Mucosa of descending colon (tissue), 3 donors: ENCODE measurements around the gene ODF2L. TPM values are rescaled to one million over a fixed set of nuclear protein-coding genes. Genes with fewer than 3 reads are reported as not detected.

Source experiments
- ATAC-seq: fragments of 200-7000 bp; cut with Tn5 transposase; one replicate; pipeline ENCODE4 v1.9.1; 2020; ENCODE audit warnings: mild to moderate bottlenecking, moderate library complexity
- DNase-seq, 3 donors: peaks; one replicate each; pipeline ENCODE4 v3.0.0-alpha.2; 2020
- H3K36me3 ChIP-seq: fragments of 200-600 bp; one replicate; pipeline ENCODE4 v1.8.0; 2021; ENCODE audit warnings: low read depth, mild to moderate bottlenecking
- H3K4me1 ChIP-seq: fragments of 200-600 bp; one replicate; pipeline ENCODE4 v1.8.0; 2021; ENCODE audit warnings: low read depth, mild to moderate bottlenecking
- H3K4me3 ChIP-seq: fragments of 200-600 bp; one replicate; pipeline ENCODE4 v1.8.0; 2021; ENCODE audit warnings: mild to moderate bottlenecking
- H3K9me3 ChIP-seq: fragments of 200-600 bp; one replicate; pipeline ENCODE4 v1.8.0; 2021; ENCODE audit warnings: mild to moderate bottlenecking
- CTCF ChIP-seq: fragments of 200-600 bp; IDR thresholded peaks from one replicate; pipeline ENCODE4 v1.8.0; 2022; ENCODE audit warnings: antibody characterized with exemption, mild to moderate bottlenecking
- intact Hi-C, 2 donors: fragments of 100-400 bp; cut with DNase I in 1 of 2; cut with micrococcal nuclease in 1 of 2; formaldehyde crosslinking; loops; one replicate each; pipeline versions ENCODE4 v1.11.0 to v1.11.1; 2022; cut with DNase I, micrococcal nuclease
- total RNA-seq, 3 donors: library from RNA; stranded (reverse); fragmentation: NEBNext Ultra II Directional in 2 of 3; extraction: Animal tissue kit (Norgen Biotek cat#: 25700) in 2 of 3; gene quantifications; one replicate each; pipeline versions ENCODE4 v1.2.1 to v1.2.4, GENCODE V29; 2021 to 2023
- donor health status: DM: no; HTN: no; CAD: no; lungs with moderate emphysema.
- donor health status: DM: no; HTN: no; CAD: no.
- donor health status: DM: no; HTN: yes; CAD: no.

Gene ODF2L
- total RNA-seq, 3 donors from 2014 or later: 23.1 to 41.9 (median 40.8) TPM

DNA sequence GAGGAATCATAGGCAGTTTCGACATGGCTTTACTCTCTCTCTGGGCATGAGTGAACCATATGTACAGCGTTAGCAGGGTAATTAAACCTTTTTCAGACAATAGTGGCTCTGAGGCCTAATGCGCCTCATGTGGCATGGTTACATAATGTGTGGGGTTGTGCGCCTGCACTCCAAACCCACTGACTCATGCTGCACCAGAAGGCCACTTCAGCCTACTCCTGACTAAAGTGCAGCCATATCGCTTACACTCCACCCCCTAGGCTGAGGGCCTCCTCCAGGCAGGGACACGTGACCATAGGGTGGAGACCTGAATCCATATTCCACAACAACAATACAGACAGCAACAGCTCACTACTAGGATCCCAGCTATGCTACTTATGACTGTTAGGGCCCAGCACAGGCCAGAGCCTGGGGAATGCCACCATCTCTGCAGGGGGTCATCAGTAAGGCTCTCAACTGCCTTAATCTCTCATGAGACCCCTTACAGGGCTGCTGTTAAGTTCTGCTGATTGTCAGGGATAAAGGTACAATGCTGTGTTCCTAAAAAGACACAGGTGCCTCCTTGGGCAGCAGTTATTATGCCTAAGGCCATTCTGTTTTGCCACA, 13.4 kb upstream of the ODF2L start:
- no peaks in the 10 kb centered on the region for H3K4me1 ChIP-seq
- TF ChIP-seq CTCF: no peak
- no peak for DNase-seq
- ATAC-seq: peak; percentile 76
- no peak overlapping the region for H3K4me3 ChIP-seq
- H3K9me3 ChIP-seq: no peaks in the 10 kb centered on the region
- H3K36me3 ChIP-seq: no peaks in the 10 kb centered on the region
- intact Hi-C loops: no loop called here

DNA sequence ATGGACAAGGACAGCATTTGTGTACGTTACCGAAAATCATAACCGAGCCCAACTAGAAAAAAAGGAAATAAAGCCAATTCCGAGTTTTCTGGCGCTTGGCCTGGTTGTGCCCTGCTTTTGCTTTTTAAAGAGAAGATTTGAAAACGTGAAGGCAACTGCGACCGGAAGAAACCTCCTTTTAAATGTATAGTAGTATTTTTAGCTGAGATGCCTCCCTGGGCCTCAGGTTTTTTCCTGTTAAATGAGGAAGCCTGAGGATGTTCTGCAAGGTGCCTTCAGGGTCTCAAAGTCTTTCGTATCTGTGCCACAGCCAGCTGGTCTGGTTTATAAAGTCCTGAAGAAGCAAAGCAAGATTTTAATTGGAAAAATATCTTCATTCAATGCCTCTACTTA, 371 bp upstream of the ODF2L start:
- peak; percentile 23 for ATAC-seq
- no peak for TF ChIP-seq CTCF
- H3K9me3 ChIP-seq: no peaks in the 10 kb centered on the region
- DNase-seq: no peak
- no peaks in the 10 kb centered on the region for H3K4me1 ChIP-seq
- H3K4me3 ChIP-seq: peak overlapping the region; percentile 64
- no peaks in the 10 kb centered on the region for H3K36me3 ChIP-seq
- intact Hi-C loops: no loop called here

- no peaks in the 10 kb centered on the region for H3K9me3 ChIP-seq
- H3K4me1 ChIP-seq: no peaks in the 10 kb centered on the region
- no peak for ATAC-seq
- H3K36me3 ChIP-seq: no peaks in the 10 kb centered on the region
- no peak overlapping the region for H3K4me3 ChIP-seq
- TF ChIP-seq CTCF: no peak
- intact Hi-C loops: no loop called here
- no peak for DNase-seq
Measured at GRCh38 chr1:86394416-86394815, 1.7 kb downstream of the ODF2L start.

GRCh38 chr1:86389307-86389706, 6.8 kb downstream of the ODF2L start:
- no peak for TF ChIP-seq CTCF
- no peak overlapping the region for H3K4me3 ChIP-seq
- no peaks in the 10 kb centered on the region for H3K4me1 ChIP-seq
- ATAC-seq: no peak
- intact Hi-C loops: loop anchor here in 1 of 2 donors (10.0 kb wide), 1 partner anchor 115 kb away; no protein-coding TSS in a partner anchor
- no peak for DNase-seq
- H3K9me3 ChIP-seq: no peaks in the 10 kb centered on the region
- H3K36me3 ChIP-seq: no peaks in the 10 kb centered on the region

DNA sequence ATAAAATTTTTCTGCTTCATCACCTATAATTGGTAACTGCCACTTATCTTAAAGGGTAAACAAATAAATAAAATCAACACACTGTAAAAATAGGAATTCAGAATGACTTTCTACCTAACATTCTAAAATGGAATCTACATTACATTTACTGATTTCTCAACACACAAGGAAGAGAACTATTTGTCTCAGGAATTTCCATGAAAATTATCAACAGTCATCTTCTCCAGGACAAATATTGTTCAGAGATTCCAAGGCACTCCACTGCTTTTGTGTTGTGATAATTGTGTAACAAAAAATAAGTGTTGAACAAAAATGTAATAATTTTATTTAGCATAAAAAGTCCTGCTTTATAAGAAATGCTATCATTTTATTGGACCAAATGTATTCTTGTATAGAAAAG, 7.3 kb downstream of the ODF2L start:
- no peak for DNase-seq
- H3K9me3 ChIP-seq: no peaks in the 10 kb centered on the region
- no peak for TF ChIP-seq CTCF
- no peak overlapping the region for H3K4me3 ChIP-seq
- no peak for ATAC-seq
- H3K36me3 ChIP-seq: no peaks in the 10 kb centered on the region
- intact Hi-C loops: loop anchor here in 1 of 2 donors (10.0 kb wide), 1 partner anchor 116 kb away; no protein-coding TSS in a partner anchor
- H3K4me1 ChIP-seq: no peaks in the 10 kb centered on the region
